NCI-H510A treated with DMSO at 0.1 percent for 48 hours (cell line): ENCODE data around the gene NACA.
"Not testable (repeated sequence)": the region's sequence is repeated elsewhere in the genome, so short reads cannot be mapped to it uniquely, and the experiment has no call there.

Source experiments
- DNase-seq: peaks from one replicate; lab custom pipeline; 2025; lab: John Stamatoyannopoulos, UW

The NACA gene

DNA sequence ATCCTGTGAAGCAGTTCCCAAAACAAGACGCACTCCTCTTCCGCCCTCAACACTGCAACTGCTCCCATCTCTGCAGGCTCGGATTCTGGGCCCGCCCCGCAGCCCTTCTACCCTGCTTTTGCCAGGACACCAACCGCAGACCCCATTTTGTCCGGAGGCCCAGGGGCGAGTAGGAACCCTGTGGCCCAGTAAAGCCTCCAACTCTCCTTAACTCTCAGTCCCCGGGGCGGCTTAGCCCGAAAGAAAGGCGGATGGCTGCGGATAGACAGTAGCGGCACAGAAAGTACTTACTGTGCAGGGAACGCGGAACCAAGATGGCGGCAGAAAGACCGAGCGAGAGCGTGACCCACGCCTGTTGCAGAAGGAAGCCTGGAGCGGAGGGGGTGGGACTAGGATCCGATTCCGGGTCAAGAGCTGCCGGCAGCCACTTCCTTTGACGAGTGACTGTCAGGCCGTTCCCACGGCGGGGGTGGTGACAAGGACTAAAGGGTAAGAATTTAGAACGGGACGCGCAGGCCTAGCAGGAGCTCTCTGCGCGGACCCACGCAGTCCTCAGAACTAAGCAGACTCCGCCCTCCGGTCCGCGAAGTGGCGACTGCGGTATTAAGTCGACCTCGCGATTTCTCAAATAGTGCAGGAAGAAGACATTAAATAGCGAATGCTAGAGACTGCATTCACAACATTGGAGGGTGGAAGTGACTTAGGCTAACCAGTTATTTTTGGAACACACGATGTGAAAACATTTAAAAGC, at the start of gene NACA:
Gene NACA (minus strand): TSS at position 328 of the 751 bp plus-strand sequence. CDS start 778 bp downstream, outside the sequence.
- peak; percentile 97 for DNase-seq

DNA sequence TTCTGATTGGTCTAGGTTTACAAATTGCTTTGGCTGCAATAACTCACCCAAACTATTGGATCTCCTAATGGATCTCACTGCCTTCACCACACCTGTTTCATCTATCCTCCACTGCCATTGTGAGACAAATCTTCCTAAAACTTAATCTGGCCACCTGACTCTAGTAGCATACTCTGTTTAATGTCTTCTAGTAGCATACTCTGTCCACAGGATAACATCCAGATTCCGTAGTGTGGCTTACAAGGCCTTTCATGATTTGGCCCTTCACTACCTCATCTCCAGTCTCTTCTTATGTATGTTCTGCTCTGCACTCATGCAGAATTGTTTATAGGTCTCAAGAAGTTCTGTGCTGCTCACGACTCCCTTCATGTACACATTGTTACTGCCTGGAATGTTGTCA, 48.0 kb upstream of the NACA start:
- DNase-seq, result no peak

DNA sequence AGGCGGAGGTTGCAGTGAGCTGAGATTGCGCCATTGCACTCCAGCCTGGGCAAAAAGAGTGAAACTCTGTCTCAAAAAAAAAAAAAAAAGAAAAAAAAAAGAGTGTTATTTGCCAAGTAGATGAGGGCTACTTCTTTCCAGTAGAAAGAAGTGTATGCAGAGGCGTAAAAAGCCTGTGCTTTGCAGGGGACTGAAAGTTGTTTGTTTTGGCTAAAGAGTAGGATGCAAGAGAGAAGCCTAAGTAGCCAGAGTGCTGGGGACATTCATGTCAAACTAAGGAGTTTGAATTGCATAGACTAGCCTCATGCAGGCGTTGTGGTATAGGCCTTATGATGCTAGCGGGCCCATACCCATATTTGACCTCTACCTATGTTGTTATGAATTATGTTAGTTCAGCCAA, 47.5 kb upstream of the NACA start:
- DNase-seq, result no peak

DNA sequence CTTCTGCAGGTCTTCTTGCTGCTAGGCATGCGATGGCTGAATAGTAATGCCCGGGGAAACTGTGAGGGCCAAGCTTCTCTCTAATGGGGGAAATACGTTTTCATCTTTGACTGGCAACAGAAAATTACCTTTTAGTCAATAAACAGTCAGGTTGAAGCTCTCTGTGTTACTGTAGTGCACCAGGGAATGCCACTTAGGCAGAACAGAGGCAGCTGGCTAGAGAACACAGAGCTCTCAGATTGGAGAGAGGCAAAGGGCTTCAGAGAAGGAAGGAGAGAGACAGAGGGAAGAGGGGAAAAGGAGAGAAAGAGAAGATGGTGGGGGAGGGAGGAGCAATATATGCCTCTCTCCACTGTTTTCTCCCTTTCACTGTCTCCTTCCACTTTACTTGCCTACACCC, 44.8 kb upstream of the NACA start:
- DNase-seq, result no peak

DNA sequence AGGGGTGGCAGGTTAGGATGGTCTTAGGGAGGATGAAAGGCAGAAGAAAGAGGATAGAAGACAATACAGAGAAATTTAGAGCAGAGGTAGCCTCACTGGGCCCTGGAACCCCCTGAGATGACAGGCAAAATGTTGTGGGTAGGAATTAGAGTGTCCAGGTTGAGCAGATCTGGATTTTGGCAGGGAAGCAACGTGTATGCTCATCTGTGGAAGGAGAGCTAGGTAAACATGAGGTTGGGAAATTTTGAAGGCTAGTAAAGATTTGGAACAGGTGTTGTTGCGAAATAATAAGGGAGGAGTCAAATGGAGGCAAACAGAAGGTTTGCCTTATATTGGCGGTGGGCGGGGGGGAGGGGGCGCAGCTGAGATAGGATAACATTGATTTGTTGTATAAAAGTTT, 43.3 kb upstream of the NACA start:
- peak; percentile 22 for DNase-seq

DNA sequence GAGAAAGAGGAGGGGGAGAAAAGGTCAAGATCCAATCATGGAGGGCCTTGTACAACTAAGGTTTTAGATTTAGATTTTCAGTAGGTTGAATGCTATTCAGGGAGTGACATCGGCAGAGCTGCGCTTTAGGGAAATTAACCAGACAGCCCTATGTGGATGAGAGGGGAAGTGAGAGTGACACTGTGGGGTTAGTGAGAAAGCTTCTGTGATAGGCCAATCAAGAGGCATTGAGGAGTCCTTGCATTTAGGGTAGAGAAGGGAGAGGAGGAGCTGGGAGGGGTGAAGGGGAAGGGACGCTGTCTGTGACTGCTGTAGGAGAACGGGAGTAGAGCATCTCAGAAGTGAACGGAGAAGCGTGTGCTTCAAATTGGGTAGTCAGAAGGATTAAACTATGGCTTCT, 41.4 kb upstream of the NACA start:
- no peak for DNase-seq

DNA sequence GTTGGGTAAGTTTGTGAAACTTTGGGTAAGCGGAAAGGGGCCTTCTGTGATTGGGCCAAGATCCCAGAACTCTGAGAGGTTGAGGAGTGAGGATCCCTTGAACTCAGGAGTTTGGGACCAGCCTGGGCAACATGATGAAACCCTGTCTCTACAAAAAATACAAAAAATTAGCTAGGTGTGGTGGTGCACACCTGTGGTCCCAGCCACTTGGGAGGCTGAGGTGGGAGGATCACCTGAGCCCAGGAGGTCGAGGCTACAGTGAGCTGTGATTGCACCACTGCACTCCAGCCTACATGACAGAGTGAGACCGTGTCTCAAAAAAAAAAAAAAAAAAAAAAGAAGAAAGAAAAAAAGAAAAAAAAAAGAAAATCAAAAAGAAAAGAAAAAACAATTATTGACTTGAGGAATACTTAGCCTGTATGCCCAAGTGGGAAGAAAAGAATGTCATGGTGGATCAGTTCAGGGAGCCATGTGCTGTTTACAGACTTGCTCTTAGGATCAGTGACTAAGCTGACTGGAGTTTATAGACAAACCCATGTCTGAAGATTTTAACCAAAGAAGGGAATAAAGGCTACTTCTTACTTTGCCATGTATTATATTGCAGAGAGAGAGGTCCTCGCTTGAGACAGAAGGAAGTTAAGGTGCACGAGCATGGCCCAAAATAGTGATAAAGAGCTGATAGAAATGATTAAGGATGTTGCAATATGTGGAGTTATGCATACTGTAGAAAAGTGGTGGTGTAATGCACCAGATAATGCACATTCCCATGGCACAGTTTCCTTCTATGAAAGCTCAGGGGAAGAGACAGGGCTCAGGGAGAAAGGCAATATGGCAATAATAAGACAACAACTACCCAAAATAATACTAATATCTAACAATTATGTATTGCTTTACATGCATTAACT, 38.9 kb upstream of the NACA start:
- no peak for DNase-seq

DNA sequence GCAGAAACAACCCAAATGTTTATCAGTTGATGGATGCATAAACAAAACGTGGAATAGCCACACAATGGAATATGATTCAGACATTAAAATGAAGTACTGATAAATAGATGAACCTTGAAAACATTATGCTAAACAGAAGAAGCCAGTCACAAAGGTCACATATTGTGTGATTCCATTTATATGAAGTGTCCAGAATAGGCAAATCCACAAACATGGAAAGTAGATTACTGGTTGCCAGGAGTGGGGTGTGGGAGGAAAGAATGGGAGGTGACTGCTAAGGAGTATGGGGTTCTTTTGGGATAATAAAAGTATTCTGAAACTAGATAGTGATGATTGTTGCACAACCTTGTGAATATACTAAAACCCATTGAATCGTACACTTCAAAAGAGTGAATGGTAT, 36.7 kb upstream of the NACA start:
- DNase-seq, result no peak

DNA sequence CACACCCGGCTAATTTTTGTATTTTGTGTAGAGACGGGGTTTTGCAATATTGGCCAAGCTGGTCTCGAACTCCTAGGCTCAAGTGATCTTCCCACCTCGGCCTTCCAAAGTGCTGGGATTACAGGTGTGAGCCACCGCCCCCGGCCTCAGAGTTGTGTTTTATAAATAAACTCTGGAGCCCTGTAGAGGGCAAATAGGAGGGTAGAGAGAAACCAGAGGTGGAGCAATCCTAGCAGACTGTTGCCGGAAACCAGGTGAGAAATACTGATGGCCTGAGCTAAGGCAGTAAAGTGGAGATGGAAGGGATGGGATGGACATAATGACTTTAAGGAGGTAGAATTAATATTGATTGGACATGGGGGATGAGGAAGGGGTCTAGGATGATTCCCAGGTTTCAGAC, 35.4 kb upstream of the NACA start:
- no peak for DNase-seq

DNA sequence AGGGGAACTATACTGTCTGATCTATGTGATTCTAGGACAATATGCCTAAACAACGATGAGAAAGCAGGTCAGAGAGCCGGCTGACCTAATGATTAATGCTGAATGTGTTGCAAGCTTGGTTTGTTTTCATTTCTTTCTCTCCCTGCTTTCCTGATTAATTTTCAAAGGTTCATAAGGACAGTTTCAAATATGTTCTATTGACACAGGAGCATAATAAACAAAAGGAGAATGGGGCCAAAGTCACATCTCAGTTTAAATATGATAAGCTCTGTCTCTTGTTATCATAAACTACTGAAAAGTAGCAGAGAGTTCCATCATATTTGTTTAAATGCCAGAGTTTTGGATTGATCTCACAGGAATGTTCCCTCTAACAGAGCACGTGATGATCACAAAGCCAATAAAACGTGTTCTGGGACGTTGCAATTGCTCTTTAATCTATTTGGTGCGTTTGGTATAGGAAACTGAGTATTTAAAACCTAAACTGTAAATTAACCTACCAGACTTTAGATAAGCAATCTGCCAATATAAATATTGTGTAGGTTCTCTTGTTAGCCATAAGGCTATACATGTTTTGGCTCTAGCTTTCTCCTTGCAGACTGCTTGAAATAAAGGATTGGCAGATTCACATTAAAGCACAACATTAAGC, 34.3 kb upstream of the NACA start:
- no peak for DNase-seq

DNA sequence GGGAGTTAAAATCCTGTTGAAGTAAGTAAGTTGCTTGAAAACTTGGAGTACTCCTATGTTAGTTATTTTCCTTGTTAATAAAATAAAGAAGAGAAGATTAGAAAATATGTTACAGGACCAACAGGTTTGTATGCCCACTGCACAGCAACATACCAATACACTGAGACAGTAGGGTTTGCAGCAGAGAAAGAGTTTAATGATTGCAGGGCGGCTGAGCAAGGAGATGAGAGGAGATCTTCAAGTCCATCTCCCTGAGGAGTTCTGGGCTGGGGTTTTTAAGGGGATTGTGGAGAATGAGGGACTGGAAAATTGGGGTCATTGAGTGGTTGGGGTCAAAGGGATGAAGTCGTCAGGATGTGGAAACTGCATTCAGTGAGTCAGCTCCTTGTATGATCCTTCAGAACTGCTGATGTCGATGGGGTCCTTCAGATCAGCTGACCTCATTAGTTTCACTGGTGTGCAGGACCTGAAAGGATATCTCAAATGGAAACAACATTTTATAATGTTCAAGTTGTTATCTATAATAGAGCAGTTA, 33.7 kb upstream of the NACA start:
- no peak for DNase-seq

DNA sequence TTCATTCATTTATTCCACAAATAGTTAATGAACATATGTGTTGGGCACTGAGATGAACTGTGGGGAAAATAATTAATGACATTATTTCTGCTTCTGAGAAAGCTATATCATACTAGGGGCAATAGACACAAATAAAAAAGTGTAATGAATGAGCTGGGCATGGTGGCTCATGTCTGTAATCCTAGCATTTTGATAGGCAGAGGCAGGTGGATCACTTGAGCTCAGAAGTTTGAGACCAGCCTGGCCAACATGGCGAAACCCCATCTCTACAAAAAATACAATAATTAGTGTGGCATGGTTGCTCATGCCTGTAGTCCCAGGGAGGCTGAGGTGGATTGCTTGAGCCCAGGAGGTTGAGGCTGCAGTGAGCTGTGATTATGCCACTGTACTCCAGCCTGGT, 32.9 kb upstream of the NACA start:
- DNase-seq, result not testable (repeated sequence)

DNA sequence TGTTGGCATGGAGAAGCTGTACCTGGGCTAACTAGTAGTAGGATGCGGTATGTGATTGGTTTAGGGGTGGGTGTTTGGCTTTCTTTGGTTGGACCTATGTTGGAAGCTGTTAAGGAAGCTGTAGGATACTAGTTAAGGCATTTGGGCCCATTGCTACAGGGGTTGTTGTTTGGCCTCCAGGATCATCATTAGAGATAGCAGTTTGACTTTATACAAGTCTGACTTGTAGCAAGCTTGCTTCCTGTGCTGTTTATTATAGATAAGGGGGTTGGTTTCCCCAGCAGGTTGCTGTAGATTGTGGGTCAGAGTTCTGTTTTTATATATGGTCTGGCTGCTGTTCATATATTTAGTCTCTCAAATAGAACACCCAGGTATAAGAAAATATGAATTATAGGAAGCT, 28.5 kb upstream of the NACA start:
- DNase-seq, result no peak

DNA sequence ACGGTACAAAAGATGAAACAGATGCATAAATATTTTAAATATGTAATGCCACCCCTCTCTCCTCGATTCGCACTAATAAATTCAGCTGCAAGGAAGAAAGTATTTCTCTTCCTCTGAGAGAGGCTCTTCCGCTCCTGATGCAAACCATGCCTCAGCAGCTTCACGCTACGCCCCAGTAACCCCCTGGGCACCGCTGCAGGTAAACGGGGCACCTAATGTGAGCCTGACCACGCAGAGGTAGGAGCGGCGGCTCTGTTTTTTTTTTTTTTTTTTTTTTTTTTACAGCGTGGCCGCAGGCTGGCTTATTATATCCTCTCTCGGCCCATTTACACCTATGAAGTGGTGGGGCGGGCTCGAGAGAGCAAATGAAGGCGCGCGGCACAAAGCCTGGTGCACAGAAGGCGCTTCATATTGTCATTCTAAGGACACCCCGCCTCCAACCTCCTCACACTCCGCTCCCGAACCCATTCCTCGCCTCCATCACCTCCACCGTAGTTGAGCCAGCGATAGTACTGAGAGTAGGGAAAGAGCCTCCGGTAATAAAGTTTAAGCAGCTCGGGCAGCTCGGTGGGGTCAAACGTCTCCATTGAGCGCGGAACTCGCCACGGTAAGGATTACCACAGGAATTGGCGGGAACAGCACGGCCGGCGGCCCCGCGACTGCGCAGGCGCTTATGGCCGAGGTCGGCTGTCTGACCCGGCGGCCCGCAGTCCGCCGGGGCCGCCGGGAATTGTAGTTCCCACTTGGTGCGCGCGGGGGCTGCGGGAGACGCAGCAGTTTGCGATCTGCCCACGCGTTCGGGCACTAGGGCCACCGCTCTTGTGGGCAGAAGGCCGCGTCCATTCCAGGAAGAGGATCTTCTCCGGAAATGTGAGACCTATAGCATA, 26.9 kb upstream of the NACA start, which contains the start of gene PRIM1:
Gene PRIM1 (minus strand): TSS at position 612 of the 887 bp plus-strand sequence. CDS start 25 bp downstream, at position 587.
- peak; percentile 92 for DNase-seq

DNA sequence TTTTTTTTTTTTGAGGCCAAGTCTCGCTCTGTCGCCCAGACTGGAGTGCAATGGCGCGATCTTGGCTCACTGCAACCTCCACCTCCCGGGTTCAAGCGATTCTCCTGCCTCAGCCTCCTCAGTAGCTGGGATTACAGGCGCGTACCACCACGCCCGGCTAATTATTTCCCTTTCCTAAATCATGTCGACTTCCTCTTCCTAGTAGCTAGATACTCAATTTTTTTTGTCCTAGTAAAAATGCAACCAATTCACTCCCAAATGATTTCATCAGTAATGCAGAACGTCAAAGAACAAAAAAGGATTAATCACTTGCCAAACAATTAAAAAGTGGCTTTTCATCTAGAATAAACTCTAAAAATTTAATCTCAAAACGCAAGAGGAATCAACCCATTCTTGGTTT, 25.5 kb upstream of the NACA start:
- DNase-seq, result not testable (repeated sequence)

DNA sequence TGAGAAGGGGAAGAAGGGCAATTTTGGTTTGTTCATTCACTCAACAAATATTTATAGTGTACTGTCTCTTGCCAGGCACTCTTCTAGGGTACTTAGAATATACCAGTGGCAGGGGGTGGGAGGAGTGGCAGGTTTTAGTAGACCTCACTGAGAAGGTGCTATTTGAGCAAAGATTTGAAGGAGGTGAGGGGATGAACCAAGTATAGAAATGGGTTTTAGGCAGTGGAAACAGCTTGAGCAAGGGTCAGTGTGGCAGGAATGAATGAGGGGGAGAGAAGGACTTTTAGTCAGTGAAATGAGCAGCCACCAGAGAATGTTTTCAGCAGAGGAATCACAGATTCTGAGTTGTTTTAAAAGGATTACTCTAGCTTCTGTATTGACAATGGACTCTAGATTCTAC, 24.8 kb upstream of the NACA start:
- DNase-seq, result no peak

DNA sequence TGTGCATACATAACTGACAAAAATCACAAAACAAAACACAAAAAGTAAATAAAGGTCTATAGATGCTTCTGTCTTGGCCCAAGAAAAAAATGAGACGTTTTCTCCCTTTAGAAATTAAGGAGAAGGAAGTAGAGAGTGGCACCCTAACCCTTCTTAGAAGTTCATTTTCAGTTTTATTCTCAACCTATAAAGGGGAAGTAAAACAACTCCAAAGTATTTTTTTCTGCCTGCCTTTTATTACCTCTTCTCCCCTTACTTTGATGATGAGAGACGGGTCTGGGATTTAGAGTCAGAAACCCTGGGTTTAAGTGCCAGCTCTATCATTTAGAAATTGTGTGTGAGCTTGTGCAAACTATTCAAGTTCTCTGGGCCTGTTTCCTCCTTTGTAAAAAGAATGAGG, 24.3 kb upstream of the NACA start:
- DNase-seq, result no peak

DNA sequence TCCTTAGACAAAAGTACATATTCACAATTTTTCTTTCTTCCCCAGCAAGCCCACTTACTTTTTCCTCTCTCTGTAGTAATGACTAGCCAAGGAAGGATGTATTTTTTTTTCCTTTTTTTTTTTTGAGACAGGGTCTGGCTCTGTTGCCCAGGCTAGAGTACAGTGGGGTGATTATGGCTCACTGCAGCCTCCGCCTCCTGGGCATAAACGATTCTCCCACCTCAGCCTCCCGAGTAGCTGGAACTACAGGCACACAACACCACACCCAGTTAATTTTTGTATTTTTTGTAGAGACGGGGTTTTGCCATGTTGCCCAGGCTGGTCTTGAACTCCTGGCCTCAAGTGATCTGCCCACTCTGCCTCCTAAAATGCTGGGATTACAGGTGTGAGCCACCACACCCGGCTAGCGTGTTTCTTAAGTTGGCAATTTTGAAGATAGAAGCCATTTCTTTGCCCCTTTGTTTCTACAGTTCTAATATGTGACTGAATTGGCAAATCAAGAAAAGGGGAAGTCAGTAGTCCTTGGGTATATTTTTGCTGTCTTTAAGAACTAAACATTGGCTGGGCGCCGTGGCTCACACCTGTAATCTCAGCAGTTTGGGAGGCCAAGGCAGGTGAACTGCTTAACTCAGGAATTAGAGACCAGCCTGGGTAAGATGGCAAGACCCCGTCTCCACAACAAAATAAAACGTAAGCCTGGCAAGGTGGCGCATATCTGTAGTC, 3.2 kb upstream of the NACA start:
- no peak for DNase-seq

DNA sequence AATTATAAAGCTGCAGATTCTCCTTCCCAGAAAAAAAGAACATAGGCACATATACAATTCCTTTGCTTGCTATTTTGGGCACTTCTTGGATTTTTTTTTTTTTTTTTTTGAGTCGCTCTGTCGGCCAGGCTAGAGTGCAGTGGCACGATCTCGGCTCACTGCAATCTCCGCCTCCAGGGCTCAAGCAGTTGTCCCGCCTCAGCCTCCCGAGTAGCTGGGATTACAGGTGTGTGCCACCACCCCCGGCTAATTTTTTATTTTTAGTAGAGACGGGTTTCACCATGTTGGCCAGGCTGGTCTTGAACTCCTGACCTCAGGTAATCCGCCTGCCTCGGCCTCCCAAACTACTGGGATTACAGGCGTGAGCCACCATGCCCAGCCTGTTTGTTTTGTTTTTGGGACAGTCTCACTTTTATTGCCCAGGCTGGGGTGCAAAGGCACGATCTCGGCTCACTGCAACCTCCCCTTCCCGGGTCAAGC, 1.1 kb upstream of the NACA start:
- not testable (repeated sequence) for DNase-seq

DNA sequence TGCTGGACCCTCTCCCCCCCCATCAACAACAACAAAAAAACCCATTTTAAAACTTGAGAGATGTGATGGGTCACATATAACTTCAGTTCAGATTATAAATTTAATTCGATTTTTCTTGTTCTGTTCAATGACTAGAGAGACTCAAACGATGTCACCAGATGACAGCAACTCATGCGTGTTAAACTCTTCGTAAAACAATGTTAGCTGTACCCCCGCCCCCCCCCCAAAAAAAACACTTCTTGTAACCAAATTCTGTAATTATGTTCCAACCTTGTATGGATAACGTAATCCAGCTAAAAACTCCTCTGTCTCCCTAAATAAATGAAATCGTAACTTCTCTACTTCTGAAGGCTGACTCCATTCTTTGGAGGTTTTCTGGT, 614 bp upstream of the NACA start:
- no peak for DNase-seq

DNA sequence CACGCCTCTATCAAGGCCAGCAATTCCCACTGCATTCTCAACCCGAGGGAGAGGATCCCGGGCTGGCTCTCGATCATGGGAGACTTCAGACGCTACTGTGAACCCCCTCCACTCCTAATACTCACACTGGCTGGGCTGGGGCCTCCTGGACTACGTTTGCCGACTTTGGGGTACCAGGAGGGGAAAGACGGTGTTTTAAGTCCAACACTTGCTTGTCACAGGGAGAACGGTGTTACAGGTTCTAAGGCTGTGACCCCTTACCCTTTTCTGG, 463 bp downstream of the NACA start:
- no peak for DNase-seq
